Anterior cingulate cortex (tissue), 58 donors: ENCODE results near the gene UQCC3.

Experiments
- DNase-seq, 58 donors: peaks; one replicate each; lab custom pipeline; 2025; lab: John Stamatoyannopoulos, UW

UQCC3 gene

DNA sequence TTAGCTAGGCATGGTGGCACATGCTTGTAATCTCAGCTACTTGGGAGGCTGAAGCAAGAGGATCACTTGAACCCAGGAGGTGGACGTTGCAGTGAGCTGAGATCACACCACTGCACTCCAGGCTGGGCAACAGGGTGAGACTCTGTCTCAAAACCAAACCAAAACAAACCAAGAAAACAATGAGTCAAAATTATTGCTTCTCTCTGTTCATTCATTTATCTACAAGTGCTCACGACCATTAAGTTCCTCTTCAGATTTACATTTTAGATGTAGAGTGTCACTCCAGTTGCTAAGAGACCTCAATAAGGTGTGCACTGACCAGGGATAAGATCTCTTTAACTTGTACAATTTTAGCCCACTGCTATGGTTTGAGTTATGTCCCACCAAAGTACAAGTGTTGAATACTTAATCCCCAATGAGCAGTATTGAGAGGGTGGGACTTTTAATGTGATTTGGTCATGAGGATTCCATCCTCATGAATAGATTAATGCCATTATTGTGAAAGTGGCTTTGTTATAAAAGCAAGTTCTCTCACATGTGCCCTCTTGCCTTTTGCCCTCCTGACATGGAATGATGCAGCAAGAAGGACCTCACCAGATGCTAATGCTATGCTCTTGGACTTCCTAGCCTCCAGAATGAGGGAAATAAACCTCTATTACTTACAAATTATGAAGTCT is 48.0 kb downstream of the UQCC3 start:
- DNase-seq, result no peak

DNA sequence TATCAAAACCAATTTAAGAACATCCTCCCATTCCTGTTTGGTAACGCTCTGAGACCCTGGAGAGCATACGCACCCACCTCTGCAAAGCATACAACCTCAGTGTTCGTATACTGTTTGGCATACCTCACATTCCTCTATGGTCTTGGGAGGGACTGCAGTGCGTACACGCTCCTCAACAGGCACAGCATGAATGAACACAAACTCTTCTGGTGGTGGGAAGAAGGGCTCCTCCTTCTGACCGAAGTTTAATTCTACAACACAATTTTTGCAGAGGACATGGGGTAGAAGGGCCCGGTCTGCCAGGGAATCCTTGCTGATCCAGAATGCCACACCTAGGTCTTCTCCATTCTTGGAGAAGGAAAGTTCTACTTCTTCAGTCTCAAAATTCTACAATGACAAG is 50.5 kb downstream of the UQCC3 start:
- no peak for DNase-seq
